NOMO-1 treated with dmso at 0.1 percent for 144 hours (cell line): Measurements from ENCODE around the gene CNPY1.
"Not testable (repeated sequence)": the region's sequence is repeated elsewhere in the genome, so short reads cannot be mapped to it uniquely, and the experiment has no call there.

Experiments
- DNase-seq: peaks from one replicate; lab custom pipeline; 2025; ENCODE audit not compliant: unreplicated experiment; lab: John Stamatoyannopoulos, UW

Gene CNPY1

DNA sequence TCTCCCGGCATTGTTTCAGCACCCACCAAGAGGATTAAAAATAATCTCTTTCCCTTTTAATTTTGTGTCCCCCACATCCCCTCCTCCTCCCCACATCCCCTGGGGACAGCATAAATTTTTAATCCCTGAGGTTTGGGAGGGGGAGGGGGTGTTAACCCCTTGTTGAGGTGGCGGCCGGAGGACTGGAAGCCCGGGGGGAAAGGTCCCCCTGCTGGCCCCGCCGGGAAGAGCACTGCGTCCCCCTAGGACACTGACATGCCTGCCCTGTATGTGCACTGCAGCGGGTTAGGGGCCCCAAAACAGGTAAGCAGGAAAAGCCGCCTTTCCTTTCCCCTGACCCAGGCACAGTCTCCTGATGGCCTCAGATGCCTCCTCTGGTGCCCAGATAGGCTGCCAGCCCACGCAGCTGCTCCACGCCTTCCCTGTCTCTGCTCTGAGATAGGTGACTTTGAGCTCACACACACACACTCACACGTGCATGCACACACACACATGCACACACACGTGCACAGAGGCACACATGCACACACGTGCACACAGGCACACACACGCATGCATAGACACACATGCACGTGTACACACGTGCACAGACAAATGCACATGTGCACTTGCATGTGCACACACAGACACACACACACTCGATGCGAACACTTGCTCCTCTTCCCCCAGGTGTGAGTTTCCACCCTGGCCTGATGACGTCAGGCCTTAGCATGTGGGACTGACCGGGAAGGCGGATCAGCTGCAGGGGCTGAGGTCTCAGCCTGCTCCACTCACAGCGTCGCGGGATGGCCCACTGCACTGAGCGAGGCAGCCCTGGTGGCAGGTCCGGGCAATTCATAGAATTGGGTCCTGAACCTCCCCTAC lies 12.3 kb downstream of the CNPY1 start:
- no peak for DNase-seq

DNA sequence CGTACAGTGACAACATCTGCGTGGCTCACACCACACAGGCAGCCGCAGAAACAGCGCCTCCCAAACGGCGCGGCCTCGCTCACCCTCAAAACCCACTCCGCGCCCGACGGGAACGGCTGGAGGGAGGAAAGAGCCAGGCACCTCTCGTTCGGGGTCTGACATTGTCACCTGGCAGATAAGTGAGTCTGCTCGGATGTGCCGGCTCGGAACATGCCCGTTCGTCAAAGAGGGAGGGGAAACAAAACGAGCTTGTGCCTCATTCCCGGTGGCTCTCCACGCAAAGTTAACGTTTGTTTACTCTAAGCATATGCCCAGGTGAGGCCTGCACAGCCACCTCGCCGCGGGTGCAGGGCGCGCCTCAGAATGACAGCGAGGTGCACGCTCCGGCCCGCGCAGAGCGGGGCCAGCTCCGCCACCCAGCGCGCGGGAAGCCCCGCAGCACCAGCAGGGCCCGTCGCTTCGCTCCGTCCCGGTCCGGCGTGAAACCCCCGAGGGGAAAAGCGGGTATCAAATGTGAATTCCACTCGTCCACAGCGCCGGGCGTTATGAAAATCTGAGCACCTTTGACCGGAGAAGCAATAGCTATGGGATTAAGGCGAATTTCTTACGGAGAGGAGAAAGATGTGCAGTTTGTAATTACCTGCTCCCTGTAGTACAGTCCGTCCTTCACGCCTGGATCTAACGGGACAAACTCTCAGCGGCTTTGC lies 13.1 kb downstream of the CNPY1 start:
- no peak for DNase-seq

DNA sequence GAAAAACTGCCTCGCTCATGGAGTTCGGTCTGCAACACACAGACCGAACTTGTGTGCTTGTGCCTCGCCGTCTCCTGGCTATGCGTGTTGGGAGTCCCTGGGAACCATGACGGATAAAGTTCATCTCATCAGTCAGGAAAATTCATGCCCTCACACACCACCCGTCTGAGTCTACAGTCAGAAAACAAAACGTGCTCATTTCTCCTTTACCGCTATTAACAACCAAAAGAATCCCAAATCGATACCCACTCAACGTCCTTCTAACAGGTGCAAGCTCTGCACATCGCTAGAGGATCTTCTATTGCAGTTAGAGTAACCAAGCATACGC lies 13.6 kb downstream of the CNPY1 start:
- no peak for DNase-seq

DNA sequence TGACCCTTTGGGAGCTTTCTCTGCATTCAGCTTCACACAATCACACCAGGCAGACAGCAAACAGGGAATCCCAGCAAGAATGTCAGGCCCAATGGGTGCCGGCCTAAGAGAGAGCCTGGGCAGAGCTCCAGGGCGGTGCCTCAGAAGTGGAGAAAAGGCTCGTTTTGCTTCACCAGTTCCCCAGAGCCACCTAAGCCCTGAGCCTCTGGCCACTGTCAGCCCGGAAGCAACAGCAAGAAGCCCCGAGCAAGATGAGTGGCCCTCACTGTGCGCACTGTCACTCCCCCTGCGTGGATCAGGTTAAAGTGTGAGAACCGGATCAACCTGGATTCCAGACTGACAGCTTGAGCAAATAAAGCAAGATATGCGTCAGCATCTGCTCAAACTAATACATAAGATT lies 14.7 kb downstream of the CNPY1 start:
- no peak for DNase-seq

DNA sequence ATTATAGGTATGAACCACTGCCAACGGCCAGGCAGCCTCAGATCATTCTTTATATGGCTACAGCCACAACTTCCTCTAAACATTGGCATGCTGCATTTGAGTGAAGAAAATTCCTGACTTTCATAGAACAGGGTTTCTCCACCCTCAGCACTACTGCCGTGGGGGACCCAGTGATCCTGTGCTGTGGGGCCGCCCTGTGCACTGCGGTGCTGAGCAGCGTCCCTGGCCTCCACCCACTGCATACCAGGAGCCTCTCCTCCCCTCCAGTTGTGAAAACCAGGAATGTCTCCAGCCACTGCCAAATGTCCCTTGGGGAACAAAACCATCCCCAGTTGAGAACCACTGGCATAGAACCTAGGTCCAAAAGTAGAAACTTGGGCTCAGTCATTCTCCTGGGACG lies 15.8 kb downstream of the CNPY1 start:
- no peak for DNase-seq

DNA sequence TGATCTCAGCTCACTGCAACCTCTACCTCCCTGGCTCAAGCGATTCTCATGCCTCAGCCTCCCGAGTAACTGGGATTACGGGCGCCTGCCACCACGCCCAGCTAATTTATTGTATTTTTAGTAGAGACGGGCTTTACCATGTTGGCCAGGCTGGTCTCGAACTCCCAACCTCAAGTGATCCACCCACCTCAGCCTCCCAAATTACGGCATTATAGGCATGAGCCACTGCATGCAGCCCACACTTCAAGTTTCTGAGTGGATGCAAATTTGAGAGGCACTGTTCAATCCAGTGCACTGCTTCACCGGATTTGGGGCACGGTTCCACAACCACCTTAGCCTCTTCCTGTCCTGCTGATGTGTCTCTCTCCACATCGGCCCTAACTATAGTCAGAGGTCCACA lies 16.5 kb downstream of the CNPY1 start:
- no peak for DNase-seq

DNA sequence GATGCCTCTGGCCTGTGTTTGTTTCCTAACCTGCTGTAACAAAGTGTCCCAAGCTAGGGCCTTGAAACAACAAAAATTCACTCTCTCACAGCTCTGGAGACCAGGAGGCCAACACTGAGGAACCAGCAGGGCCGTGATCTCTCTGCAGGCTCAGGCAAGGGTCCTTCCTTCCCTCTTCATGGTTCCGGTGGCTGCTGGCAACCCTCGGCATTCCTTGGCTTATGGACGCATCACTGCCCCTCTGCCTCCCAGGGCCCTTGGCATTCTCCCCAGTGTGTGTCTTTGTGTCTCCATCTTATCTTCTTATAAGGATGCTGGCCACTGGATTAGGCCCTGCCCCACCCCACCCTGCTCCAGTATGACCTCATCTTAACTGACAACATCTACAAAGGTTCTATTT lies 17.0 kb downstream of the CNPY1 start:
- DNase-seq: no peak

DNA sequence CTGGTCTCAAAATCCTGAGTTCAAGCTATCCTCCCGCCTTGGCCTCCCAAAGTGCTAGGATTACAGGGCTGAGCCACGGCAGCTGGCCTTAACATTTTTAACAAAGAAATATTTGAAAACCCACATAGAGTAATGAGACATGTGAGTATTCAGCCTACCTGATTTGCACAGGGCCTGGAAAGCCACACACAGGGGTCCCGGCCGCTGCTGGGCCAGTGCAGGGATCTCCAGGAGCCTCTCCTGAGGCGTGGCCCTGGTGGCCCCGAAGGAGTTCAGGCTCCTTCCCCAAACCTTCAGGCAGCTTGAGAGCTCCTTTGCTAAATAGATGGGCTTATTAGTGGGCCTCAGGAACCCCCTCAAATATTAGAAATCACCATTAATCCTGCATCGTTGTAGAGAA lies 18.7 kb downstream of the CNPY1 start:
- no peak for DNase-seq

DNA sequence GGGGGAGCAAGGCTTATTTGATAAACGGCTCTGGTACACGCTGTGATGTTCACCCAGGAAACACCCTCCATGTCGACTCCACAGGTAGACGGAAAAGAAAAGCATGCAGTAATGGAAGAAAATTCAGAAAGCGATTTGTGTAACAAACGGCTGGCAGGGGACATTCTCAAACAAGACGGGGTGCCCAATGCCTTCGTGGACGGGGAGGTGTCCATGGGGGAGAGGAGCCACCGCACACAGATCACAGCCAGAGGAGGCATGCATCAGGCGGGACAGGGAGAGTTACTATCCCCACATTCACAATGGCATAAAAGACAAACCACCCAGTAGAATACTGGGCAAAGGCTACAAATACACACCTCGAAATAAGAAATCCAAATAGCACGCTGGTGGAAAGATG lies 20.1 kb downstream of the CNPY1 start:
- DNase-seq: no peak

DNA sequence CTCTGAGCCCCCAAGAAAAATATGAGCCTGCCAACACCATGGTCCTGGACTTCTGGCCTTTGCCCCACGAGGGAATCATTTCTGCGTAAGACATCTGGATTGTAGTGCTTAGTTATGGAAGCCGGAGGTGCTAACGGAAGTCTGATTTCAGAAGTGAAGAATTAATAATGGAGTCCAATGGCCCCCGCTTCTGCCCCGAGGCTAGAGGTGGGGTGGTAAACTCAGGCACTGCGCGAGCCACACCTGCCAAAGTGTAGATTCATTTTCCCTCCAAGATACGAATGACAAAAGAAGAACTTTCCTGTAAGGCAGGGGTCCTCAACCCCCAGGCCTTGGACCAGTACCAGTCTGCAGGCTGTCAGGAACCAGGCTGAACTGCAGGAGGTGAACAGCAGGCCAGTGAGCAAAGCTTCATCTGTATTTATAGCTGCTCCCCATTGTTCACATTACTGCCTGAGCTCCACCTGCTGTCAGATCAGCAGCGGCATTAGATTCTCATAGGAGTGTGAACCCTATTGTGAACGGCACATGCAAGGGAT lies 22.3 kb downstream of the CNPY1 start:
- DNase-seq: no peak

DNA sequence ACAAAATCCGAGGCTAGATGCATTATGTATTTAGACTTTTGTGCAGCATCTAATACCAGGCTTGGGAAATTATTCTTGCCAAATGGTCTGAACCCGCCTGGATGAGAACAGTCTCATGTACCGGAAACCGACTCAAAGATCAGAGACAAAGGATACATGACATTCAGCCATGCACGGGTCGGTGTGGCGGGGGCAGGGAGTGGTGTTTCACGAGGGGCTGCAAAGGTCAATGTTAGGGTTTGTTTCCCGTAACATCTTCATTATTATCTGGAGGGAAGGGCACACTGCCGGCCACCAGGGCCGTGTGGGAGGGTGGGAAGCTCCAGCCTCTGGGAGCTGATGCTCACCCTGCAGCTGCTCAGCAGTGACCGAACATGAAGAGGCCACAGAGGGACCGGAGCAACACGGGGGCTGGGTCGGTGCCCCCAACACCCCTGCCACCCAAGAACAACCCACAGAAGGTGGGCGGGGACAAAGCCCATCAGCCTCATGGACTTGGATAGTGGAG lies 23.1 kb downstream of the CNPY1 start:
- DNase-seq: no peak

DNA sequence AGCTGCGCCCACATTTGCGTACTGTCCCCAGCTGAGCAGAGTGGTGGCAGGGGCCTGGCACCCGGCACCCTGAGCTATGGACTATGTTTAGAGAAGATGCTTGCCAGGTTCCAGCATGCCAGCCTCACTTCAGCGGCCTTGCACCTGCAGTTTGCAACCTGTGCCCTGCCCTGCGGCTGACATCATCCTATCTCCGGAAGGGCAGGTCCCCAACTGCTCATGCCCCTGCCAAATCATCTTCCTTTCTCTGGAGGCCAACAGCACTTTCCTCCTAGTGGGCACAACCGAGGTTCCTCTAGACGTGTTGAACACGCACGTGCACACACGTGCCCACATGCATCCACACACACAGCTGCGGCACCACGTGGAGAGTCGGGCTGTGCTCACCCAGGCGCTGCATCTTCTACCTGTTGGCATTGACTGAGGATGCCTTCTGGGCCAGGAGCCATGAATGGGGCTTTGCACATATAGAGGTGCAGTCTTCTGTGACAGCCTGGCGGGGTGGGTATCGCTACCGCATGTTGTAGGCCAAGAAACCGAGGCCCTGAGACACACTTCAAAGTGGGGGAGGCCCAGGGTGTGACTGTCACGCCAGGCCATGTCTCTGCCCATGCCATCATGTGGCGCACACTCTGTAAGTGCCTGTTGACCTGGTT lies 24.5 kb downstream of the CNPY1 start:
- no peak for DNase-seq

DNA sequence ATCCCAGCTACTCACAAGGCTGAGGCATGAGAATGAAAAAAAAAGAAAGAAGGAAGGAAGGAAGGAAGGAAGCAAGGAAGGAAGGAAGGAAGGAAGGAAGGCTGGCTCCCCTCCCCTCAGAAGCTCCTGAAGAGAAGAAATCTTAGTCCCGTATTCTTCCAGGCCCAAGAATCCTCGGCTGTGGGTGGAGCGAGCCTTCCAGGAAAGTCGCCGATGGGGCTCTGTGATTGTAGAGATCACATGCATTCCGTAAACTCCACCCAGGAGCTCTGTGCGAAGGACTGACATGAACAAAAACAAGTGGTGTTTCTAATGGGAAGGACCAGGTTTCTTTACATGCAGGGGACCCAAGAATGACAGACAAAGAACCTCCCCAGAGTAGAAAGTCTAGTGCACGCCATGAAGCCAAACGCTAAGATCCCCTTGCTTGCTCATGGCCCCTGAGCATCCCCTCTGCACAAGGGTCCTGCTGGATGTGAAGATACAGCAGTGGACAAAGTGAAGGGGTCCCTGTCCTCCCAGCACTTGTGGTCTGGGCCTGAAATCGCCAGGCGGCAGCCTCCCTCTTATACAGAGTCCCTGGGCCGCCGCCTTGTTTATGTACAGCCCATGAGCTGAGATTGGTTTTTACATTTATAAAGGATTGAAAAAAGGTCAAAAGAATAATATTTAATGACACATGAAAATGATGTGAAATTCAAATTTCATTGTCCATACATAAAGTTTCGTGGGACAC lies 25.2 kb downstream of the CNPY1 start:
- DNase-seq: no peak

DNA sequence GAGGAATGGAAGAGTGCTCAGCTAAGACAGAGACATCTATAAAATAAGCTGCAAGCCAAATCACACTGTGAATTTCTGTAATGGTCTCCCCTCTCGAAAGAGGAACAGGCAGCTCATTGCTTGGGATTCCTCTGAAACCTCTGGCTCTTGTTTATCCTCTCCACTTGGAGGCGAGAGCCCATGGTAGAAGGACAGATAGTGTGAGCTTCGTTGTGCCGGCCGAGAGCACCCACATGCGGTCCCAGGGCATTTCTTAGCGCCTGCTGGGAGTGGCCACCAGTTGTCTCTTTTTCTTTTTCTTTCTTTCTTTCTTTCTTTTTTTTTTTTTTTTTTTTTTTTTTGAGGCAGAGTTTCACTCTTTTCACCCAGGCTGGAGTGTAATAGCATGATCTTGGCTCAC lies 26.2 kb downstream of the CNPY1 start:
- no peak for DNase-seq

DNA sequence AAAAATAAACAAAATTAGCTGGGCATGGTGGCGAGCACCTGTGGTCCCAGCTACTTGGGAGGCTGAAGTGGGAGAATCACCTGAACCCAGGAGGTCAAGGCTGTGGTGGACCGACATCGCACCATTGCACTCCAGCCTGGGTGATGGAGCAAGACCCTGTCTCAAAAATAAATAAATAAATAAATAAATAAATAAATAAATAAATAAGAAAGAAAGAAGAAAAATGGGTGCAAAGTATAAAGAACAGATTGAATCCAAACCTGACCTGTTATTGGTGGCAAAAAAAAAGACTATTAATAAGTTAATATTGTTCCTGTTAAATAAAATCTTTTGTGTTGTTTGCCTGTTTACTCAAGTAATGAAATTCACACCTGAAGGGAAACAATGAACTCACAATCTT lies 27.0 kb downstream of the CNPY1 start:
- DNase-seq: not testable (repeated sequence)

DNA sequence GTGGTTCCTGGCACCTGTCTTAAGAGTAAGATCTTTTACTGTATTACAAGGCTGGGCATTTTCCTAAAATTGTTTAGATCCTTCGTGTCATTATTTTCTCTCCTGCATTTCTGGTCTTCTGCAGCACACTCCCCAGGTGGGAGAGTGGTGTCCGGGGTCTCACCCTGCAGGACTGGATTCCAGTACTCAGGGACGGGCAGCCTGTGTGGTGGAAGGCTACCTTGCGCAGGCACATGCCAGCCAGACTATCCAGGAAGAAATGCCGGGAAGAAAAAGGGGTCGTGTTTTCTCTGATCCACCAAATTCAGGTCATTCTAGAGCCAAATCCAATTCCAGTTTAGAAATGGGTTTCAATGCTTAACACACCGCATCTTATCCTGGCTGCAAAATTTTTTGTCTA lies 27.7 kb downstream of the CNPY1 start:
- no peak for DNase-seq

DNA sequence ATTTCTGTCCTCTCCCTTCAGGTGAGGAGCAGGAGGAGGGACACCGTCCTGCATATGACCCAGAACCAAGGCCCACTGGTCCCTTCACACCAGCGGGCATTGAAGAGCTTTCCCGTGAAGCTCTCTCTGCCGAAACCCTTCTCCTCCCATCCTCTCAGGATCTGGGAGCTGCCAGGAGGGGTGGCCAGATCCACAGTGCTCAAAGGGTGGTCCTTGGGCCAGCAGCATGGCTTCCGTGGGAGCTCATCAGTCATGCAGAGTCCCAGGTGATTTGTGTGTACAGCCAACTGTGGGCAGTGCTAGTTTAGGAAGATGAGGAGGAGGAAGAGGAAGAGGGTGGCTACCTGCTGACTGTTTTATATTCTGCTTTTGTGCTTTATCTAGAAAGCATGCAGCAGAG lies 28.4 kb downstream of the CNPY1 start:
- DNase-seq: no peak

DNA sequence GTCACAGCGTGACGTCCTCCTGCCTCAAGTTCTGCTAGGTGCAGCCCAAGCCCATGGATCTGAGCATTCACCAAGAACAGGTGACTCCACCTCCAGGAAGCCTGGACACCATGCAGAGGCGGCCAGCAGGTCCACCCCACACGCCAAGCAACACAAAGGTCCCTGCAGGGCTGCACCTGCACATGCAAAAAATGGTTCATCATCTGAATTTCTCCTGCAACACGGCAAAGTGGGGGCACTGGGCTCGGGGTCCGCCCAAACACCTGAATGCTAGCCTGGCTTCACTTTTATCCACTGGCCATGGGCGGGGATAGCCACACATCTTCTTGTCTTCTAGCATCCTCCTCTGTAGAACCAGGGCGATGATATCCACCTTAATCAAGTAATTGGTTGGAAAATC lies 28.9 kb downstream of the CNPY1 start:
- no peak for DNase-seq

DNA sequence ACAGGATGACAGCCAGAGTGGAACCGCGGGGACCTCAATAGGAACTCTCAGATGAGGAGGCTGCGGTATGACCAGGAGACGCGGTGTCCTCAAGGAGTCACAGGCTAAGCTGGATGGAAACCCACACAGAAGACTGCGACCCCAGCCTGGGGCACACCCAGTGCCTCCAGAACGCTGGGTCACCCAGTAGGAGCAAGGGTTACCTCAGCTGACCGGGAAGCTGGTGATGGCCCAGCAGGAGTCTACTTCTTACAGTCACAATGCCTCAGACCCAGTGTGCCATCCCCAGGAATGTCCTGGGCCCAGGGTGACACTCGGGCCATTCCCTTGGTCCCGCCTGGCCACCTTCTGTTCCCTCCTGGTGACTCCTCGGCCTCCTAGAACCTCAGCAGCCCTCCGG lies 29.9 kb downstream of the CNPY1 start:
- no peak for DNase-seq

DNA sequence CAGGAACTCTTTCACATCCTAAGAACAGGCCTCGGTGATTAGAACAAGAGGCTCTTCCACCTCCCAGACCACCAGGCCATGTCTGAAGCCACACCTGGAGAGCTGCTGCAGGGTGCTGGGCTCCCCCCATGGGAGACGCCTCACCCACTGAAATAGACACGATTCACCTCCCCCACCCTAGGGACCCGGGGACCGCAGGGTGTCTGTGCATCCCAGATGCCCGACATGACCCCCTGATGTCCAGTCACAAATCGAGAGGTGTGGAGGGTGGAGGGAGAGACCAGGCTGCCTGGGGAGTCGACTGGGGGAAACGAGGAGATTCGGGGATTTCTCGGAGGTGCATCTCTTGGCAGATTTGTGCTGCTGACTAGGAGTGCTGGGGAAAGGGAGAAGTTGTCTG lies 31.0 kb downstream of the CNPY1 start:
- DNase-seq: no peak

DNA sequence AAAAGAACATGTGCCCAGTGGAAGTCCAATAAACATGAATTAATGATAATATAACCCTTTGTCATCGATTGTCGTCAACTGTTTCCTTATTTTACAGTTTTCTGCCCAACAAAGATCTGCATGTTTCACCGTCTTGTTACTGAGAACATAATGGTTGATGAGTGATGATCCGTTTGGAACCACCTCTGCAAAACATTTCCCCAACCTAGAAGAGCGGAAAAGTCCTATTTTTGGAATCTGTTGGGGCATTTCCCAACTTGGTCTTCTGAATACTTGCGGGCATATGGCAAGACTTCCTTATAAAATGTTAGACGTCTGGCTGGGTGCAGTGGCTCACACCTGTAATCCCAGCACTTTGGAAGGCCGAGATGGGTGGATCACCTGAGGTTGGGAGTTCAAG lies 32.1 kb downstream of the CNPY1 start:
- DNase-seq: no peak
